Measurements from ENCODE around the gene DDN. TPM values are rescaled to one million over a fixed set of nuclear protein-coding genes. Genes with fewer than 3 reads are reported as not detected.

DDN gene
- polyA plus RNA-seq, 6 donors from 2014 or later, result 0.12 to 0.52 (median 0.20) TPM; not detected in 1

- Mint-ChIP-seq H3K36me3 (no peaks in the 10 kb centered on the region), H3K9me3 (no peaks in the 10 kb centered on the region)
Observed at GRCh38 chr12:48957141-48958048, 41.8 kb downstream of the DDN start, which contains the start of gene ARF3. ARF3 (minus strand) TSS chr12:48957487; CDS start chr12:48941095, 16,392 bp downstream.

GRCh38 chr12:48956279-48957140, 42.7 kb downstream of the DDN start:
- H3K4me3 Mint-ChIP-seq, result peak overlapping the region; percentile 94 to 99 (median 96)
- ATAC-seq (ENCODE audit: low read depth in 2 of 2) (peak; percentile 15), DNase-seq (no peak)
- no peaks in the 10 kb centered on the region for H3K36me3 Mint-ChIP-seq
- H3K9me3 Mint-ChIP-seq, result no peaks in the 10 kb centered on the region
- peak overlapping the region; percentile 81 to 93 (median 88) for H3K27ac Mint-ChIP-seq
- H3K4me1 Mint-ChIP-seq, result peaks cover 42 to 57% (median 45%) of the 10 kb centered on the region in 3 donors
- peaks cover 4 to 16% (median 11%) of the 10 kb centered on the region in 3 donors for H3K27me3 Mint-ChIP-seq

More at GRCh38 chr12:48957141-48958048, 41.8 kb downstream of the DDN start, which contains the start of gene ARF3:
- H3K27ac Mint-ChIP-seq, result peak within 1 kb of the TSS; percentile 89 to 97 (median 94)
- peaks cover 4 to 16% (median 14%) of the 10 kb centered on the region in 3 donors for H3K27me3 Mint-ChIP-seq
- H3K4me1 Mint-ChIP-seq, result peaks cover 42 to 54% (median 45%) of the 10 kb centered on the region in 3 donors
- DNase-seq (peak; percentile 89), ATAC-seq (ENCODE audit: low read depth in 2 of 2) (peak; percentile 88 to 89)
- H3K4me3 Mint-ChIP-seq, result peak within 1 kb of the TSS; percentile 94 to 99 (median 96)

- Mint-ChIP-seq H3K9me3 (no peaks in the 10 kb centered on the region), H3K4me1 (peaks cover 39 to 57% (median 45%) of the 10 kb centered on the region in 3 donors), H3K36me3 (no peaks in the 10 kb centered on the region), H3K4me3 (peak overlapping the region in 6 of 8 donors; percentile 53 to 99 (median 94)), H3K27ac (peak overlapping the region in 2 of 6 donors; percentile 28 to 32), H3K27me3 (peaks cover 0 to 9% (median 0%) of the 10 kb centered on the region in 3 donors)
- DNase-seq, result peak; percentile 42
- ATAC-seq (ENCODE audit: low read depth in 2 of 2), result peak; percentile 31 to 50
Observed at GRCh38 chr12:48954841-48955501, 44.2 kb downstream of the DDN start.

GRCh38 chr12:48954061-48954460, 45.1 kb downstream of the DDN start:
- Mint-ChIP-seq H3K27me3 (peaks cover 0 to 2% (median 0%) of the 10 kb centered on the region in 3 donors), H3K4me1 (peaks cover 39 to 57% (median 45%) of the 10 kb centered on the region in 3 donors), H3K4me3 (peak overlapping the region in 1 of 8 donors; percentile 59), H3K9me3 (no peaks in the 10 kb centered on the region), H3K27ac (peak overlapping the region in 2 of 6 donors; percentile 63 to 64), H3K36me3 (no peaks in the 10 kb centered on the region)
- no peak for DNase-seq
- ATAC-seq (ENCODE audit: low read depth in 2 of 2), result no peak

GRCh38 chr12:48952691-48953090, 46.5 kb downstream of the DDN start:
- H3K27ac Mint-ChIP-seq, result peak overlapping the region in 1 of 6 donors; percentile 42
- H3K9me3 Mint-ChIP-seq, result no peaks in the 10 kb centered on the region
- peaks cover 1 to 2% of the 10 kb centered on the region in 2 donors for H3K36me3 Mint-ChIP-seq
- no peak for DNase-seq
- peaks cover 36 to 51% (median 37%) of the 10 kb centered on the region in 3 donors for H3K4me1 Mint-ChIP-seq
- H3K4me3 Mint-ChIP-seq, result no peak overlapping the region
- no peak for ATAC-seq (ENCODE audit: low read depth in 2 of 2)
- no peaks in the 10 kb centered on the region for H3K27me3 Mint-ChIP-seq

GRCh38 chr12:48947727-48948126, 51.4 kb downstream of the DDN start:
- Mint-ChIP-seq H3K4me1 (peaks cover 2 to 21% (median 13%) of the 10 kb centered on the region in 3 donors), H3K4me3 (no peak overlapping the region), H3K27me3 (no peaks in the 10 kb centered on the region), H3K9me3 (no peaks in the 10 kb centered on the region), H3K36me3 (peaks cover 4 to 7% of the 10 kb centered on the region in 2 donors), H3K27ac (peak overlapping the region in 1 of 6 donors; percentile 3)
- no peak for ATAC-seq (ENCODE audit: low read depth in 2 of 2)
- DNase-seq, result no peak

GRCh38 chr12:48946943-48947342, 52.2 kb downstream of the DDN start:
- peaks cover 5 to 26% (median 14%) of the 10 kb centered on the region in 3 donors for H3K4me1 Mint-ChIP-seq
- ATAC-seq (ENCODE audit: low read depth in 2 of 2), result no peak
- H3K9me3 Mint-ChIP-seq, result no peaks in the 10 kb centered on the region
- H3K4me3 Mint-ChIP-seq, result no peak overlapping the region
- DNase-seq, result no peak
- H3K27ac Mint-ChIP-seq, result no peak overlapping the region
- H3K36me3 Mint-ChIP-seq, result peaks cover 4 to 7% of the 10 kb centered on the region in 2 donors
- H3K27me3 Mint-ChIP-seq, result no peaks in the 10 kb centered on the region

- peaks cover 7 to 26% (median 21%) of the 10 kb centered on the region in 3 donors for H3K4me1 Mint-ChIP-seq
- DNase-seq (no peak), ATAC-seq (ENCODE audit: low read depth in 2 of 2) (no peak)
- peak overlapping the region in 1 of 6 donors; percentile 52 for H3K27ac Mint-ChIP-seq
- peaks cover 4 to 7% of the 10 kb centered on the region in 2 donors for H3K36me3 Mint-ChIP-seq
- no peaks in the 10 kb centered on the region for H3K9me3 Mint-ChIP-seq
- no peak overlapping the region for H3K4me3 Mint-ChIP-seq
- no peaks in the 10 kb centered on the region for H3K27me3 Mint-ChIP-seq
Observed at GRCh38 chr12:48946205-48946604, 53.0 kb downstream of the DDN start.

Other genes with a start within 250 kb of the DDN start
- gene ADCY6, start 210.3 kb downstream of the DDN start, polyA plus RNA-seq (ENCODE audit: low read depth in 6 of 6), result not detected
- gene CACNB3, start 180.9 kb downstream of the DDN start, polyA plus RNA-seq (ENCODE audit: low read depth in 6 of 6), result 1 to 10 TPM in 1 of 6 donors, under 1 TPM in 2, not detected in 3; 0.17 to 1.0 (median 0.23) TPM
- 10 to 100 TPM in 5 of 6 donors, 1 to 10 TPM in 1; 9.1 to 51.3 (median 29.9) TPM for gene DDX23, start 147.2 kb downstream of the DDN start, polyA plus RNA-seq (ENCODE audit: low read depth in 6 of 6)
- 1 to 10 TPM; 2.0 to 3.8 (median 3.0) TPM for gene RND1, start 133.5 kb downstream of the DDN start, polyA plus RNA-seq (ENCODE audit: low read depth in 6 of 6)
- gene FKBP11, start 73.9 kb downstream of the DDN start, polyA plus RNA-seq (ENCODE audit: low read depth in 6 of 6), result 10 to 100 TPM; 29.3 to 35.6 (median 32.7) TPM
- gene ARF3, start 41.9 kb downstream of the DDN start, polyA plus RNA-seq (ENCODE audit: low read depth in 6 of 6), result 10 to 100 TPM; 21.7 to 40.3 (median 25.8) TPM
- not detected for gene WNT10B, start 27.6 kb downstream of the DDN start, polyA plus RNA-seq (ENCODE audit: low read depth in 6 of 6)
- gene WNT1, start 21.1 kb downstream of the DDN start, polyA plus RNA-seq (ENCODE audit: low read depth in 6 of 6), result under 1 TPM in 1 of 6 donors, not detected in 5; 0.23 TPM
- gene PRKAG1, start 19.4 kb upstream of the DDN start, polyA plus RNA-seq (ENCODE audit: low read depth in 6 of 6), result 10 to 100 TPM; 36.2 to 76.2 (median 52.1) TPM
- 10 to 100 TPM in 3 of 6 donors, 1 to 10 TPM in 3; 2.6 to 33.6 (median 9.7) TPM for gene KMT2D, start 61.4 kb upstream of the DDN start, polyA plus RNA-seq (ENCODE audit: low read depth in 6 of 6)
- gene RHEBL1, start 70.6 kb upstream of the DDN start, polyA plus RNA-seq (ENCODE audit: low read depth in 6 of 6), result 1 to 10 TPM; 4.5 to 8.6 (median 6.1) TPM
- not detected for gene DHH, start 95.4 kb upstream of the DDN start, polyA plus RNA-seq (ENCODE audit: low read depth in 6 of 6)
- gene LMBR1L, start 111.5 kb upstream of the DDN start, polyA plus RNA-seq (ENCODE audit: low read depth in 6 of 6), result 10 to 100 TPM; 42.4 to 93.6 (median 59.1) TPM
- gene TUBA1B, start 132.0 kb upstream of the DDN start, polyA plus RNA-seq (ENCODE audit: low read depth in 6 of 6), result 100 to 1,000 TPM; 355 to 614 (median 402) TPM
- gene TUBA1A, start 189.7 kb upstream of the DDN start, polyA plus RNA-seq (ENCODE audit: low read depth in 6 of 6), result 100 to 1,000 TPM; 272 to 383 (median 304) TPM

All from naive B cell (primary cell).